AG04450 (cell line): ENCODE data around the gene IFT22. TPM values are rescaled to one million over a fixed set of nuclear protein-coding genes. Genes with fewer than 3 reads are reported as not detected.
"Not testable (repeated sequence)": the region's sequence is repeated elsewhere in the genome, so short reads cannot be mapped to it uniquely, and the experiment has no call there.

Source experiments
- CTCF ChIA-PET: fragments of 300-600, 350-600 bp; formaldehyde crosslinking; extraction: SDS; loops from one replicate; lab custom pipeline; 2022; ENCODE audit warnings: antibody characterized with exemption, inconsistent platforms; lab: Charles Lee
- POLR2A ChIA-PET: fragments of 350-600 bp; formaldehyde crosslinking; extraction: SDS; loops from one replicate; lab custom pipeline; 2021; ENCODE audit warnings: antibody characterized with exemption, inconsistent platforms; lab: Yijun Ruan, JAX
- DNase-seq: peaks from one replicate; pipeline ENCODE4 v3.0.0-alpha.2; 2011; ENCODE audit warnings: low read depth, low spot score
- H3K27ac ChIP-seq: one replicate; pipeline ENCODE4 v1.5.1; 2012; ENCODE audit warnings: low read depth, low read length, control low read depth
- H3K27me3 ChIP-seq: one replicate; pipeline ENCODE4 v1.6.0; 2012; ENCODE audit warnings: low read length; ENCODE audit not compliant: control insufficient read depth, insufficient read depth
- H3K4me3 ChIP-seq: 2 replicates; pipeline ENCODE4 v1.5.1; 2011; ENCODE audit warnings: mild to moderate bottlenecking, low read depth, low read length, control low read depth
- H3K9me3 ChIP-seq: 2 replicates; pipeline ENCODE4 v1.5.1; 2012; ENCODE audit warnings: low read length; ENCODE audit not compliant: control insufficient read depth, insufficient read depth
- CTCF ChIP-seq: IDR thresholded peaks from 2 replicates; pipeline ENCODE4 v1.5.1; 2011; ENCODE audit warnings: low read depth, low read length, control low read depth, inconsistent platforms
- polyA plus RNA-seq: library from polyadenylated mRNA; depleted of rRNA; stranded (reverse); fragments of >200 nt; gene quantifications from 2 replicates; pipeline ENCODE4 v1.2.3, GENCODE V29; 2011

Gene IFT22
- polyA plus RNA-seq, 1 experiment = 42.5 TPM

DNA sequence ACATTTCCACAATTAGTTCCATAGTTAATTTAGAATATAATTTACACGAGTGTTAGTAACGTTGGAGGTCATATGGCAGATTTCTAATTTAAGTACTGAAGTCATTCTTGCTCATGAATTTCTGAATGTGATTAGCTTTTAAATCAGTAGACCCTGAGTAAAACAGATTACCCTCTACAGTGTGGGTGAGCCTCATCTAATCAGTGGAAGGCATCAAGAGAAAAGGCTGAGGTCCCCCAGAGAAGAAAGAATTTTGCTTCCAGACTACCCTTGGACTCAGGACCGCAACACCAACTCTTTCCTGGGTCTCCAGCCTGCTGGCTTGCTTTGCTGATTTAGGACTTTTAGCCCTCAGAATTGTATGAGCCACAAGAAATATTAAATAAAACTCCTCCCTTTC lies 33.2 kb downstream of the IFT22 start:
- Histone ChIP-seq H3K9me3 (peaks cover 2% of the 10 kb centered on the region; the same call in 1 of the 2 replicates), H3K27me3 (peaks cover 23% of the 10 kb centered on the region), H3K27ac (no peak overlapping the region), H3K4me3 (no peak overlapping the region)
- ChIA-PET POLR2A (no interaction called here), CTCF (interaction anchor here (1.0 kb wide), 1 partner anchor 144 kb away, joined by 3 read pairs; no protein-coding TSS in a partner anchor)
- no peak for TF ChIP-seq CTCF
- DNase-seq = no peak

- ChIA-PET POLR2A (no interaction called here), CTCF (no interaction called here)
- DNase-seq = no peak
These were observed 34.6 kb downstream of the IFT22 start for GRCh38 chr7:101287032-101287431.

GRCh38 chr7:101285880-101286279 lies 35.7 kb downstream of the IFT22 start:
- DNase-seq, POLR2A ChIA-PET, H3K9me3 ChIP-seq, H3K4me3 ChIP-seq, H3K27ac ChIP-seq: not testable (repeated sequence)
- CTCF ChIA-PET = interaction anchor here (4.2 kb wide), 1 partner anchor 142 kb away, joined by 94 read pairs; no protein-coding TSS in a partner anchor
- peaks cover 17% of the 10 kb centered on the region for H3K27me3 ChIP-seq

More at GRCh38 chr7:101287032-101287431, 34.6 kb downstream of the IFT22 start:
- H3K27me3 ChIP-seq = peaks cover 17% of the 10 kb centered on the region
- no peak overlapping the region for H3K4me3 ChIP-seq
- H3K27ac ChIP-seq = no peak overlapping the region
- no peak for TF ChIP-seq CTCF
- H3K9me3 ChIP-seq = peaks cover 2% of the 10 kb centered on the region

GRCh38 chr7:101285171-101285570 lies 36.4 kb downstream of the IFT22 start:
- Histone ChIP-seq H3K9me3 (peaks cover 2% of the 10 kb centered on the region), H3K4me3 (no peak overlapping the region), H3K27ac (no peak overlapping the region), H3K27me3 (peaks cover 17% of the 10 kb centered on the region)
- CTCF ChIA-PET = interaction anchor here (4.2 kb wide), 1 partner anchor 141 kb away, joined by 94 read pairs; no protein-coding TSS in a partner anchor
- DNase-seq = no peak
- no peak for TF ChIP-seq CTCF
- POLR2A ChIA-PET = interaction anchor here (0.7 kb wide), 1 partner anchor 18 kb away, joined by 7 read pairs; no protein-coding TSS in a partner anchor

- POLR2A ChIA-PET, H3K27ac ChIP-seq, H3K4me3 ChIP-seq, DNase-seq, H3K9me3 ChIP-seq: not testable (repeated sequence)
- peaks cover 13% of the 10 kb centered on the region for H3K27me3 ChIP-seq
- CTCF ChIA-PET = interaction anchor here (0.7 to 1.6 kb wide), 6 partner anchors 10 to 524 kb away, joined by 3 to 9 read pairs (median 5); no protein-coding TSS in a partner anchor
These were observed 40.7 kb downstream of the IFT22 start for GRCh38 chr7:101280912-101281311.

DNA sequence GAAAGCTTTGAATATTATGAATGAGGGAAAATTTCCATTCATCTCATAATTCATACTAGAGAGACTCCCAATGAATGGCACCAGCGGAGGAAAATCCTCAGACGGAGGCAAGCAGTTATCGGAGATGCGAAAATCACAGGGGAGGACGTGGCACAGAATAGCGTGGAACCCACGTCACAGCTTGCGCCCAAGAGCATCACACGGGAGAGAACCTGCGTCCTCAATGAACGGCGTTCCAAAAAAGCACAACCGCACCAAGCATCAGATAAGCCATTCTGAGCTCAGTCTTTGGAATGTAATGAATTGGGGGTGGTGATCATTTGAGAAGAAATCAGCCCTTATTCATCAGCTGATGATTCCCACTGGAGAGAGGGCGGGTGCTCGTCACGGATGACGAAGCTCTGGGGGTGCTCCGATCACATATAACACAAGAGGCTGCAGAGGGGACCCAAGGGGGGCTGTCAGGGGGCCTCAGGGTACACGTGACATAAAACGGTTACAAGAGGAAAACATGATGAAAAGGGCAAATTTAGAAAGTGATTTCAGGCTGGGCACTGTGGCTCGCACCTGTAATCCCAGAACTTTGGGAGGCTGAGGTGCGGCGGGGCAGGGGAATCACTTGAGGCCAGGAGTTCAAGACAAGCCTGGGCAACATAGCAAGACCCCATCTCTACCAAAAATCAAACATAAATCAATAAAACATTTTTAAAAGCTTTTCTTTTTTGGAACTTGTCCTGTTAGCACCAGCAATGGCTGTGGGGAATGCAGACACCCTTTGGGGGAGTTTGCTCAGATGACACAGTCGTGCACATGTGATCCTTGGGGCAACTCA lies 42.9 kb downstream of the IFT22 start:
- POLR2A ChIA-PET = no interaction called here

More for the DNA sequence above, 42.9 kb downstream of the IFT22 start:
- no peaks in the 10 kb centered on the region; the same call in 1 of the 2 replicates for H3K9me3 ChIP-seq
- TF ChIP-seq CTCF = no peak
- CTCF ChIA-PET = interaction anchor here (0.6 to 3.0 kb wide), 3 partner anchors 12 to 154 kb away, joined by 3 to 14 read pairs (median 9); no protein-coding TSS in a partner anchor
- no peak overlapping the region for H3K27ac ChIP-seq
- H3K27me3 ChIP-seq = peaks cover 14% of the 10 kb centered on the region
- no peak for DNase-seq
- no peak overlapping the region for H3K4me3 ChIP-seq
